DND-41 (cell line): ENCODE data around the gene APOC1.
"Not testable (repeated sequence)": the region's sequence is repeated elsewhere in the genome, so short reads cannot be mapped to it uniquely, and the experiment has no call there.

Experiments
- CTCF ChIP-seq: IDR thresholded peaks from 2 replicates; pipeline ENCODE4 v1.5.1; 2012; ENCODE audit warnings: borderline replicate concordance, low read length, moderate library complexity, mild to moderate bottlenecking; ENCODE audit not compliant: poor library complexity, severe bottlenecking; ENCODE audit errors: extremely low read depth
- EZH2 ChIP-seq: IDR thresholded peaks from 3 replicates; pipeline ENCODE4 v1.6.1; 2012; ENCODE audit warnings: borderline replicate concordance, low read depth, mild to moderate bottlenecking, moderate library complexity, low read length, inconsistent platforms; ENCODE audit not compliant: severe bottlenecking

- not testable (repeated sequence) for TF ChIP-seq CTCF, EZH2
Observed at GRCh38 chr19:44926245-44927077, 12.1 kb downstream of the APOC1 start.
